Measurements from ENCODE around the gene TMPRSS13.

The TMPRSS13 gene

DNA sequence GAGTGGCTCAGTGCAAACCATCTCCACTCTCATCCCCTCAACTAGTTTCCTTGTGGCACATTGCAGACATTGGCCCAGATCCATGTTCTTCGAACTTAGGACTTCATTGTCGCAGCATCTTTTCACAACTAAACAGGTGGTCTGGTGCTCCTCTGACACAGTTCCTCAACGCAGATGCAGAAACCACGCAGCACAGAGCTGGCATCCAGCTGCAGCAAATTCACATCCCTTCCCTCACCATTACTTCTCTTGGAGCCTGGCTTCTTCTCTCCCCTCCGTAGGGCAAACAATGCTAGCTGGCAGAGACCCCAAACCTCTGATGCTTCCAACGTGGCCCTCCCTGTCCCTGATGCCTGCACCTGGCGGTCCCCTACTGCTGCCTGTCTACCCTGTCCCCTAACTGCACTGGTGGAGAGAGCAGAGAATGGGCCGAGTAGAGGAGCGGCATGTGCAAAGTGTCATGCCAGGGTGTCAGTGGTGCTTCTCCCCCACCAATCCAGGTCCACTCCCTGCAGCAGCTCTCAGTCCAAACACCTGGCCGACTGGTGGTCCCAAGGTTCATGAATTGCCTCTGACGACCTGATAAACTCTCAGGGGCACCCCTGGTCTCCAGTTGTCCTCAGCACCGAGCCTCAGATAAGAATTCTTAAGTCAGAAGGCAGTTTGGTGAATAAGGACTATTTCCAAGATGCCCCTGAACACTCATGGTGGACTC is 18.1 kb downstream of the TMPRSS13 start:
- no peak for FAIRE-seq
- DNase-seq (ENCODE audit: insufficient read length, low spot score) = no peak
- TF ChIP-seq, protein P1, sequence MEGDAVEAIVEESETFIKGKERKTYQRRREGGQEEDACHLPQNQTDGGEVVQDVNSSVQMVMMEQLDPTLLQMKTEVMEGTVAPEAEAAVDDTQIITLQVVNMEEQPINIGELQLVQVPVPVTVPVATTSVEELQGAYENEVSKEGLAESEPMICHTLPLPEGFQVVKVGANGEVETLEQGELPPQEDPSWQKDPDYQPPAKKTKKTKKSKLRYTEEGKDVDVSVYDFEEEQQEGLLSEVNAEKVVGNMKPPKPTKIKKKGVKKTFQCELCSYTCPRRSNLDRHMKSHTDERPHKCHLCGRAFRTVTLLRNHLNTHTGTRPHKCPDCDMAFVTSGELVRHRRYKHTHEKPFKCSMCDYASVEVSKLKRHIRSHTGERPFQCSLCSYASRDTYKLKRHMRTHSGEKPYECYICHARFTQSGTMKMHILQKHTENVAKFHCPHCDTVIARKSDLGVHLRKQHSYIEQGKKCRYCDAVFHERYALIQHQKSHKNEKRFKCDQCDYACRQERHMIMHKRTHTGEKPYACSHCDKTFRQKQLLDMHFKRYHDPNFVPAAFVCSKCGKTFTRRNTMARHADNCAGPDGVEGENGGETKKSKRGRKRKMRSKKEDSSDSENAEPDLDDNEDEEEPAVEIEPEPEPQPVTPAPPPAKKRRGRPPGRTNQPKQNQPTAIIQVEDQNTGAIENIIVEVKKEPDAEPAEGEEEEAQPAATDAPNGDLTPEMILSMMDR (IDR thresholded peaks at IDR 0.05; ENCODE audit: insufficient read depth, missing control alignments) = no peak

DNA sequence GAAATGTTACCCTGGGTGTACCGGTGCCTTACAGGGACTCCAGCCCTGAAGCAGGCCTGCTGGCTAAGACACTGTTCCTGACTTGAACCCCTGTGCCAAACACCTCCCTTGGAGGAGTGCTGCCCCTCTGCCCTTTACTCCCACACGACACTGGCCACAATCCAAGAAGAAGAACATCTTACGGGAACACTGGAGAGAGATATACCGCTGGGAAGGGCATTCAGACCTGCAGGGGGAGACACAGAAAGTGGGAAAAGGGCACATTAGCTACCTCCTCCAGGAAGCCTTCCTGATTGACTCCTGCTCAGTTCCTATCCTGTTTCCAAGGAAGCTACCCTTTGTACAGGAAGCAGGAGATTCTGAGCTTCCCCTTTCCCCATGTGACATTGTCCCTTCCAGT is 18.7 kb downstream of the TMPRSS13 start:
- FAIRE-seq (no peak), DNase-seq (ENCODE audit: insufficient read length, low spot score) (no peak)

DNA sequence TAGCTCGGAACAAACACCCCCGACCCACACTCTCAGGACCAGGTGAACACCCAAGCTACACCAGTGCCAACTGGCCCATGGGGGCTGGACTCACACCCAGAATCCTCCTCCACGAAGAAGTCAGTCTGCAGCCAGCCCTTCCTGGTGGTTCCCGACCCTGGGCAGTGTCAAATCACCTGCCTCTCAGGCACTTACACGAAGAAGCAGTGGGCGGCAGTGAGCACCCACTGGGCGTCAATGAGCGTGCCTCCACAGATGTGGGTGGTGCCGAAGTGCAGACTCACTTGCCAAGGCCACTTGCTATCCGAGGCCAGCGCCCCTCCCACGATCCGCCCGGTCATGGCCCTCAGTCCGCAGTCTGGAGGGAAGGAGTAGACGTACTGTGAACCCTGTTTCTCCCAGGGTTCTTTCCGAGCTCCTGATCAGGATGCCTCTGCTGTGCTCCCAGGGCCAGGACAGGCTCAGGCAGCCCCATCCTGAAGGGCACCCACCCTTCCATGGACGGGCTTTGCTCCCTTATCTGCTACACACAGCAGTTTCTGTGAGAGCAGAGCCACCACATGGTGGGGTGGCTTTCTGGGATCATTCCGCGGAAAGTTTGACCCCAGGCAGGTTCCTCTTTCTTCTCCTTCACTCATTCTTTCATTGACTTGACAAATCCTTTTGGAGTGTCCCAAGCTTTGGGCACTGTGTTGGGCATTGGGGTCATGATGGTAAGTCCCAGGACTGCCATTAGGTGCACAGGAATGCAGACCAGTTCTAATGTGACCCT is 19.4 kb downstream of the TMPRSS13 start:
- FAIRE-seq = no peak
- TF ChIP-seq, protein P1 (IDR thresholded peaks at IDR 0.05; ENCODE audit: insufficient read depth, missing control alignments) = no peak
- no peak for DNase-seq (ENCODE audit: insufficient read length, low spot score)

More for the DNA sequence above, 18.7 kb downstream of the TMPRSS13 start:
- TF ChIP-seq, protein P1 (IDR thresholded peaks at IDR 0.05; ENCODE audit: insufficient read depth, missing control alignments) = no peak

DNA sequence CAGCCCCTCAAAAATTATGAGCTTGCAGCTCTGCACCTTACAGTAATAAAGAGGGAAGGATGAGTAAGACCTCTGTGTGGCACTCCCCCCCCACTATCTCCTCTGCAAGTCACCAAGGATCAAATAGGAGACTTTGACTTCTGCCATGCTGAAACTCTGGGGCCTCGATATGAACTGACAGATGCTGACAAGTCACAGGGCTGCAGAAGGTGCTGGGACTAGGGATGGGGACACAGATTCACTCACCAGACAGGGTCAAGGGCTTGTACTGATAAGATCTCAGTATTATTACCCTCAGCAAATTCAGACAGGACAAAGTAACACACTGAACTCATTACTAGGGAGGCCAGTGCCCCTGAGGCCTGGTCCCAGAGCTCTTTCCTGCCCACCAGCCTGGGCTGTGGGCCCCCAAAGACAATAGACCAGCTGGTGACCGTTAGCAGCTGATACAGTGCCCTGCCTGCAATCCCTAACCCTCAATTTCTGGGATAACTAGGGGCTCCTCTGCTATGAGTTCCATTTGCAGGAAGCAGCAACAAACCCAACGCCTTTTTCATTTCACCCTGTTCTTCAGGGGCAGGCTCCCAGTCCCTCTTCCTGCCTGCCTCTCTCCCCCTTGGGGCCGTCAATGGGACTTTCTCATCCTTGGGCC is 20.1 kb downstream of the TMPRSS13 start:
- FAIRE-seq (no peak), DNase-seq (ENCODE audit: insufficient read length, low spot score) (no peak)
- TF ChIP-seq, protein P1 (IDR thresholded peaks at IDR 0.05; ENCODE audit: insufficient read depth, missing control alignments) = no peak

DNA sequence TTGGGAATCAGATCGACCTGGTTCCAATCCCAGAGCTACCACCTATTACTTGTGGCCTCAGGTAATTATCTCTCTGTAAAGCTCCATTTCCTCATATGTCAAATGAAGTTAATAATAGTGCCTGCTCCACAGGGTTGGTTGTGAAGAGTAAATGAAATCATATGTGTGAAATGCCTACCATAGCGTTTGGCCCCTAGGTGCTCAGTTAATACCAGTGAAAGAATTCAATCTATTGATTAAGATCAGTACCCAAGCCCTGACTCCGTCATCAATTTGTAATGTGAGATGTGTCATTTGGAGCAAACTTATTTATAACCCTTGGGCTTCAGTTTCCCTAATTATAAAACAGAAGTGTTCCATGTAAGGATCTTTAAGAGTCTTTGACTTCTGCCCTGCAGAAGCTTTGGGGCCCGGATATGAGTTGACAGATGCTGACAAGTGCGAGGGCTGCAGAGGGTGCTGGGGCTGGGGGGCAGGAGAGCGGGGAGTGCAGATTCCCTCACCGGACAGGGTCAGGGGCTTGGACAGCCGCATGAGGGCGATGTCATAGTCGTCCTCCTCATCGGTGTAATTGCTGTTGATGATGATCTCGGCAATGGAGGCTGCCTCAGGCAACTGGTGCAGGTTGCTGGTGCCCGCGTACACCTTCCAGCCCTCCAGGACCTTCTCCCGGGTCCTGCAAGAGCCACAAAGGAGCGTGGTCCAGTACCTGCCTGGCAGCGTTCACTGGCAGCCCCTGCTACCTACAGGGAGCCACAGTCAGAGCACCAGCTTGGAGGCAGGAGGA is 20.9 kb downstream of the TMPRSS13 start:
- no peak for FAIRE-seq
- DNase-seq (ENCODE audit: insufficient read length, low spot score) = no peak
- TF ChIP-seq, protein P1 (IDR thresholded peaks at IDR 0.05; ENCODE audit: insufficient read depth, missing control alignments) = no peak

DNA sequence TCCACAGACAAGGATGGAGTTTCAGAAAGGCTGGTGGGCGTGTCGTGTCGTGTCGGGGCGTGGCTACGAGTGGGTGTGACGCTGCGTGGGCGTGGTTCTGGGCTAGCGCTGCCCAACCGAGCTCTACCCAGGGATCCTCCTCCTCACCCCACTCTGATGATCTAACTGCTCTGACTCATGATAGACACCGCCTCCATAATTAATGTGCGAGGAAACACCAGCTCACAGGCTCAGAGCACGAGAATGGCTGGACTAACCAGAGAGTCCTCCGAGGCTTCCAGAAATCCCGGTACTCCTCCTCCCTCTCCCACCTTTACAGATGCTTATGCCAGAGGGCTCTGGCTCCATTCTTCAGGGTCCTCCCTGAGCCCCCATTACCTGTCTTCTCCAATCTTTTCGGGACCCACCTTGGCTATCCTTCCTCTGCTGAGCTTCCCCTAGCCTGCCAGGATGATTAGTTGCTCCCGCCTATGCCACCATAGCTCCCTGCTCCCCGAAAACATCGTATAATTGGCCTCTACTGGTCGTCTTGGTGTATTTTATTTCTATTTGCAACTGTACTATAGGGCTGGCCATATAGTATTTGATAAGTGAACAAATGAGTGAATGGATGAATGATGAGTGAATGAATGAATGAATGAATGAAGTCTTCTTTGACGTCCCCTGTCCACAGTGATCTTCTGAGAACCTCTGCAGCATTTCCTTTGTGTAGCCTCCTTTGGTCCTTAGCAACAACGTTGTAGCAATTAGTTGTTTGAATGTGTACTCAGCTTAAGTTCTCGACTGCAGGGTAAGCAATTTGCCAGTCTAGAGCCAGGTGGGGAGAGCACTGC is 21.7 kb downstream of the TMPRSS13 start:
- DNase-seq (ENCODE audit: insufficient read length, low spot score) = no peak
- FAIRE-seq = no peak
- TF ChIP-seq, protein P1 (IDR thresholded peaks at IDR 0.05; ENCODE audit: insufficient read depth, missing control alignments) = no peak

All from D721Med (cell line).